ENCODE measurements around the gene PDE7B. TPM values are rescaled to one million over a fixed set of nuclear protein-coding genes. Genes with fewer than 3 reads are reported as not detected.

Gene PDE7B
- total and polyA plus RNA-seq, 8 donors, result 0.29 to 73.2 (median 5.0) TPM

- Histone ChIP-seq H3K4me3 (no peak overlapping the region), H3K36me3 (no peaks in the 10 kb centered on the region), H3K9me3 (no peaks in the 10 kb centered on the region), H3K27ac (no peak overlapping the region), H3K27me3 (no peaks in the 10 kb centered on the region), H3K4me1 (peaks cover 0 to 24% (median 6%) of the 10 kb centered on the region in 4 donors)
- WGBS, 5 donors, result 77 to 90% (median 86%) methylated on average over 3 of the region's 3 CpGs
- intact Hi-C loops (cut with DNase I; ENCODE audit: low total_unique reads), result no loop called here
- no peak for TF ChIP-seq POLR2AphosphoS5 (IDR thresholded peaks at IDR 0.05)
- no peak for TF ChIP-seq POLR2A (IDR thresholded peaks at IDR 0.05)
- TF ChIP-seq CTCF (IDR thresholded peaks at IDR 0.05), result no peak
- no peak for TF ChIP-seq EP300 (IDR thresholded peaks at IDR 0.05)
- DNase-seq, result no peak
Measured at GRCh38 chr6:136030131-136030530, 178.6 kb downstream of the PDE7B start.

GRCh38 chr6:136031982-136032381 lies 180.5 kb downstream of the PDE7B start:
- Histone ChIP-seq H3K4me1 (peaks cover 0 to 30% (median 15%) of the 10 kb centered on the region in 4 donors), H3K9me3 (no peaks in the 10 kb centered on the region), H3K27me3 (no peaks in the 10 kb centered on the region), H3K4me3 (no peak overlapping the region), H3K27ac (no peak overlapping the region), H3K36me3 (no peaks in the 10 kb centered on the region)
- TF ChIP-seq POLR2A (IDR thresholded peaks at IDR 0.05), result no peak
- TF ChIP-seq EP300 (IDR thresholded peaks at IDR 0.05), result no peak
- TF ChIP-seq CTCF (IDR thresholded peaks at IDR 0.05), result peak in 4 of 7 experiments; percentile 11 to 34 (median 24)
- peak in 1 of 2 donors; percentile 44 for DNase-seq
- intact Hi-C loops (cut with DNase I; ENCODE audit: low total_unique reads), result no loop called here

GRCh38 chr6:136033416-136033815 lies 181.9 kb downstream of the PDE7B start:
- H3K4me3 ChIP-seq, result no peak overlapping the region
- intact Hi-C loops (cut with DNase I; ENCODE audit: low total_unique reads), result no loop called here
- no peaks in the 10 kb centered on the region for H3K27me3 ChIP-seq
- H3K9me3 ChIP-seq, result no peaks in the 10 kb centered on the region
- H3K36me3 ChIP-seq, result no peaks in the 10 kb centered on the region
- peaks cover 11 to 44% (median 27%) of the 10 kb centered on the region in 4 donors for H3K4me1 ChIP-seq
- DNase-seq, result no peak
- WGBS, 5 donors, result 53 to 79% (median 56%) methylated on average over 4 of the region's 4 CpGs
- TF ChIP-seq POLR2A (IDR thresholded peaks at IDR 0.05), result no peak
- no peak for TF ChIP-seq EP300 (IDR thresholded peaks at IDR 0.05)
- no peak for TF ChIP-seq CTCF (IDR thresholded peaks at IDR 0.05)
- no peak for TF ChIP-seq POLR2AphosphoS5 (IDR thresholded peaks at IDR 0.05)
- no peak overlapping the region for H3K27ac ChIP-seq

GRCh38 chr6:136034422-136034821 lies 182.9 kb downstream of the PDE7B start:
- no peaks in the 10 kb centered on the region for H3K36me3 ChIP-seq
- WGBS, 5 donors, result 71 to 100% (median 95%) methylated on average over 2 of the region's 2 CpGs

More at GRCh38 chr6:136034422-136034821, 182.9 kb downstream of the PDE7B start:
- intact Hi-C loops (cut with DNase I; ENCODE audit: low total_unique reads), result no loop called here
- Histone ChIP-seq H3K27me3 (no peaks in the 10 kb centered on the region), H3K4me3 (no peak overlapping the region), H3K4me1 (peaks cover 13 to 52% (median 31%) of the 10 kb centered on the region in 4 donors), H3K9me3 (no peaks in the 10 kb centered on the region), H3K27ac (peak overlapping the region in 1 of 5 donors; percentile 68)
- no peak for DNase-seq
- TF ChIP-seq EP300 (IDR thresholded peaks at IDR 0.05) (no peak), POLR2AphosphoS5 (IDR thresholded peaks at IDR 0.05) (no peak), POLR2A (IDR thresholded peaks at IDR 0.05) (no peak), CTCF (IDR thresholded peaks at IDR 0.05) (no peak)
